HepG2 (cell line): Measurements from ENCODE around the gene GALR2. TPM values are rescaled to one million over a fixed set of nuclear protein-coding genes. Genes with fewer than 3 reads are reported as not detected.
A peak's percentile ranks its signal among the peaks of the same experiment; 100 is the strongest.

Source experiments
- AHDC1 ChIP-seq: sonication (generic); formaldehyde crosslinking; IDR thresholded peaks from 2 replicates; pipeline ENCODE4 v1.5.1; 2020; ENCODE audit warnings: mild to moderate bottlenecking, missing genetic modification reagents, borderline replicate concordance
- ATF5 ChIP-seq: sonication (generic); formaldehyde crosslinking; IDR thresholded peaks from 2 replicates; pipeline ENCODE4 v1.4.0; 2020; ENCODE audit warnings: mild to moderate bottlenecking, low read depth, missing genetic modification reagents
- ATRX ChIP-seq: sonication (generic); formaldehyde crosslinking; IDR thresholded peaks from 2 replicates; pipeline ENCODE4 v1.4.0; 2020; ENCODE audit warnings: missing genetic modification reagents, borderline replicate concordance
- CEBPG ChIP-seq: IDR thresholded peaks from 2 replicates; pipeline ENCODE4 v1.6.1; 2016
- GPBP1L1 ChIP-seq: sonication (generic); formaldehyde crosslinking; IDR thresholded peaks from 2 replicates; pipeline ENCODE4 v1.5.0; 2020; ENCODE audit warnings: mild to moderate bottlenecking, missing genetic modification reagents
- HOXA7 ChIP-seq: sonication (generic); formaldehyde crosslinking; IDR thresholded peaks from 2 replicates; pipeline ENCODE4 v1.8.1; 2022; ENCODE audit warnings: mild to moderate bottlenecking, missing genetic modification reagents, moderate library complexity
- MLLT10 ChIP-seq: sonication (generic); formaldehyde crosslinking; IDR thresholded peaks from 2 replicates; pipeline ENCODE4 v1.4.0; 2020; ENCODE audit warnings: missing genetic modification reagents
- NFATC3 ChIP-seq: sonication (generic); formaldehyde crosslinking; IDR thresholded peaks from 2 replicates; pipeline ENCODE4 v1.5.1; 2020; ENCODE audit warnings: mild to moderate bottlenecking, missing genetic modification reagents
- SP5 ChIP-seq: IDR thresholded peaks from 2 replicates; pipeline ENCODE4 v1.6.1; 2016; ENCODE audit warnings: low read depth, borderline replicate concordance
- STAG1 ChIP-seq: sonication (generic); formaldehyde crosslinking; IDR thresholded peaks from 2 replicates; pipeline ENCODE4 v1.4.0; 2020; ENCODE audit warnings: missing genetic modification reagents
- TCF7 ChIP-seq: sonication (generic); IDR thresholded peaks from 2 replicates; pipeline ENCODE4 v1.6.1; 2016; ENCODE audit warnings: antibody characterized with exemption, low read depth
- TFDP2 ChIP-seq: sonication (generic); formaldehyde crosslinking; IDR thresholded peaks from 2 replicates; pipeline ENCODE4 v1.4.0; 2020; ENCODE audit warnings: missing genetic modification reagents
- ZBTB39 ChIP-seq: sonication (generic); formaldehyde crosslinking; IDR thresholded peaks from 2 replicates; pipeline ENCODE4 v1.5.0; 2020; ENCODE audit warnings: missing genetic modification reagents
- ZMYM2 ChIP-seq: sonication (generic); formaldehyde crosslinking; IDR thresholded peaks from 2 replicates; pipeline ENCODE4 v1.8.0; 2022; ENCODE audit warnings: mild to moderate bottlenecking, missing genetic modification reagents
- ZNF17 ChIP-seq: sonication (generic); formaldehyde crosslinking; IDR thresholded peaks from 2 replicates; pipeline ENCODE4 v1.5.0; 2020; ENCODE audit warnings: mild to moderate bottlenecking, missing genetic modification reagents
- ZNF33B ChIP-seq: sonication (generic); formaldehyde crosslinking; IDR thresholded peaks from 2 replicates; pipeline ENCODE4 v1.5.1; 2020; ENCODE audit warnings: mild to moderate bottlenecking, missing genetic modification reagents
- ZNF460 ChIP-seq: sonication (generic); formaldehyde crosslinking; IDR thresholded peaks from 2 replicates; pipeline ENCODE4 v1.5.1; 2020; ENCODE audit warnings: missing genetic modification reagents, mild to moderate bottlenecking, borderline replicate concordance
- ZNF629 ChIP-seq: sonication (generic); formaldehyde crosslinking; conservative IDR thresholded peaks from 2 replicates; pipeline ENCODE4 v1.5.0; 2020; ENCODE audit warnings: missing genetic modification reagents
- ZNF775 ChIP-seq: sonication (generic); formaldehyde crosslinking; IDR thresholded peaks from 2 replicates; pipeline ENCODE4 v1.4.0; 2020; ENCODE audit warnings: missing genetic modification reagents, mild to moderate bottlenecking, moderate library complexity, borderline replicate concordance
- ZSCAN22 ChIP-seq: sonication (generic); formaldehyde crosslinking; IDR thresholded peaks from 2 replicates; pipeline ENCODE4 v1.4.0; 2020; ENCODE audit warnings: mild to moderate bottlenecking, missing genetic modification reagents
- polyA plus RNA-seq, 8 experiments: library from polyadenylated mRNA; depleted of rRNA in 3 of 8; stranded (reverse) in 7 of 8; unstranded in 1 of 8; fragments of >200 nt; fragmentation: Illumina TruSeq in 4 of 8; extraction: Trizol in 4 of 8; gene quantifications; 2 replicates each; pipeline versions ENCODE4 v1.2.1 to v1.2.3, GENCODE V29; 2011 to 2016; ENCODE audit warnings: low read depth in 4 of 8, missing spikeins in 1 of 8, mixed read lengths in 1 of 8; ENCODE audit not compliant: insufficient read depth in 1 of 8
- total RNA-seq, 5 experiments: library from RNA; depleted of rRNA; stranded (reverse); fragments of >200 nt; fragmentation: Illumina TruSeq; extraction: Trizol; gene quantifications; 2 replicates each; pipeline ENCODE4 v1.2.3, GENCODE V29; 2016; ENCODE audit warnings: low read depth in 1 of 5

GALR2 gene
- total and polyA plus RNA-seq, 2 of the 13 experiments (the other 11 are each of a cell fraction or from before 2014, with no cell fraction given) = 0.48 to 0.58 TPM

- no peak for TF ChIP-seq ZBTB39
- TF ChIP-seq ZMYM2 (CRISPR knock-in tag) = no peak
- TF ChIP-seq GPBP1L1 (CRISPR knock-in tag) = no peak
- TF ChIP-seq ZNF17 (CRISPR knock-in tag) = no peak
- TF ChIP-seq ATRX (CRISPR knock-in tag) = no peak
- TF ChIP-seq HOXA7 (CRISPR knock-in tag) = no peak
- TF ChIP-seq ZNF629 (CRISPR knock-in tag) = no peak
- TF ChIP-seq TFDP2 (CRISPR knock-in tag) = no peak
- no peak for TF ChIP-seq MLLT10
- no peak for TF ChIP-seq STAG1 (CRISPR knock-in tag)
- no peak for TF ChIP-seq NFATC3 (CRISPR knock-in tag)
- 0 out of 2 replicates have a peak, but pooled peaks have one; percentile 43 for TF ChIP-seq AHDC1 (CRISPR knock-in tag)
- no peak for TF ChIP-seq ATF5 (CRISPR knock-in tag)
- no peak for TF ChIP-seq ZSCAN22
- no peak for TF ChIP-seq ZNF775 (CRISPR knock-in tag)
- TF ChIP-seq ZNF33B (CRISPR knock-in tag) = no peak
- 0 out of 2 replicates have a peak, but pooled peaks have one; percentile 3 for TF ChIP-seq CEBPG (CRISPR knock-in tag)
- no peak for TF ChIP-seq ZNF460 (CRISPR knock-in tag)
- no peak for TF ChIP-seq SP5 (CRISPR knock-in tag)
- TF ChIP-seq TCF7 = no peak
Observed at GRCh38 chr17:76071531-76072147, 2.9 kb upstream of the GALR2 start (continued).
